H1 (cell line): ENCODE data around the gene ARHGAP10. TPM values are rescaled to one million over a fixed set of nuclear protein-coding genes. Genes with fewer than 3 reads are reported as not detected.

Source experiments
- CTCF ChIA-PET: fragments of 300-600 bp; sonication (Branson Sonifier 250); formaldehyde crosslinking; loops from one replicate; lab custom pipeline; 2021; ENCODE audit not compliant: partially characterized antibody; lab: Charles Lee
- POLR2A ChIA-PET: fragments of 300-600 bp; sonication (Branson Sonifier 250); formaldehyde crosslinking; loops from one replicate; lab custom pipeline; 2021; ENCODE audit warnings: inconsistent platforms; ENCODE audit not compliant: partially characterized antibody; lab: Charles Lee
- DNase-seq, 2 experiments: peaks; one replicate each; pipeline versions ENCODE4 v3.0.0 to v3.0.0-alpha.2; 2010 to 2022; ENCODE audit warnings: low spot score in 2 of 2, low read depth in 1 of 2, mixed read lengths in 1 of 2
- FAIRE-seq: peaks from 2 replicates; lab custom pipeline; 2011; peaks lifted over from hg19 to GRCh38; lab: Jason Lieb, UNC
- H2AFZ ChIP-seq: 2 replicates; pipeline ENCODE4 v1.8.1; 2012; ENCODE audit warnings: low read length, inconsistent platforms
- H2AK5ac ChIP-seq: 2 replicates; pipeline ENCODE4 v1.6.1; 2013; ENCODE audit warnings: low read depth, low read length
- H2BK120ac ChIP-seq: replicated peaks from 2 replicates; pipeline ENCODE3; 2013; ENCODE audit warnings: low read depth, low read length, inconsistent platforms
- H2BK12ac ChIP-seq: 2 replicates; pipeline ENCODE4 v1.6.1; 2013; ENCODE audit warnings: low read depth, low read length
- H2BK15ac ChIP-seq: 2 replicates; pipeline ENCODE4 v1.6.1; 2013; ENCODE audit warnings: low read length
- H2BK20ac ChIP-seq: 2 replicates; pipeline ENCODE4 v1.6.1; 2013; ENCODE audit warnings: low read length
- H2BK5ac ChIP-seq: 2 replicates; pipeline ENCODE4 v1.6.1; 2013; ENCODE audit warnings: low read depth, low read length
- H3K14ac ChIP-seq: 2 replicates; pipeline ENCODE4 v1.6.1; 2013; ENCODE audit warnings: inconsistent platforms; ENCODE audit not compliant: insufficient read length
- H3K18ac ChIP-seq: 2 replicates; pipeline ENCODE4 v1.6.1; 2013; ENCODE audit warnings: low read length; ENCODE audit errors: extremely low read depth
- H3K23ac ChIP-seq: 2 replicates; pipeline ENCODE4 v1.6.1; 2013; ENCODE audit warnings: inconsistent platforms; ENCODE audit not compliant: insufficient read length
- H3K23me2 ChIP-seq: 2 replicates; pipeline ENCODE4 v1.6.1; 2013; ENCODE audit warnings: low read depth, low read length
- H3K27ac ChIP-seq: 2 replicates; pipeline ENCODE4 v1.6.1; 2011; ENCODE audit warnings: low read depth, low read length, inconsistent platforms
- H3K27me3 ChIP-seq, 4 experiments: replicated peaks in 1 of 4; 1 replicate in 1 of 4; 2 replicates in 3 of 4; pipeline versions ENCODE4 v1.6.1 to v1.8.1; 2011 to 2013; ENCODE audit warnings: low read length in 3 of 4, mild to moderate bottlenecking in 3 of 4, inconsistent platforms in 2 of 4, mixed read lengths in 2 of 4, moderate library complexity in 1 of 4; ENCODE audit not compliant: control insufficient read depth in 3 of 4, insufficient read depth in 3 of 4; ENCODE audit errors: extremely low read depth in 1 of 4
- H3K36me3 ChIP-seq, 4 experiments: 2 replicates each; pipeline versions ENCODE4 v1.6.1 to v1.8.1; 2011 to 2013; ENCODE audit warnings: mild to moderate bottlenecking in 4 of 4, low read length in 3 of 4, moderate library complexity in 2 of 4, control low read depth in 1 of 4, inconsistent platforms in 1 of 4; ENCODE audit not compliant: insufficient read depth in 4 of 4, control insufficient read depth in 2 of 4
- H3K4ac ChIP-seq: replicated peaks from 2 replicates; pipeline ENCODE3; 2013; ENCODE audit warnings: low read length, low read depth, mixed read lengths, inconsistent platforms; ENCODE audit not compliant: insufficient read length
- H3K4me1 ChIP-seq, 4 experiments: replicated peaks in 1 of 4; 1 replicate in 1 of 4; 2 replicates in 3 of 4; pipeline versions ENCODE4 v1.6.1 to v1.8.1; 2011 to 2013; ENCODE audit warnings: low read length in 3 of 4, inconsistent platforms in 2 of 4, mixed read lengths in 1 of 4; ENCODE audit not compliant: insufficient read depth in 4 of 4, control insufficient read depth in 3 of 4
- H3K4me2 ChIP-seq, 2 experiments: 2 replicates each; pipeline versions ENCODE4 v1.6.1 to v1.8.1; 2011 to 2013; ENCODE audit warnings: low read depth in 2 of 2, low read length in 2 of 2, control low read depth in 1 of 2, inconsistent platforms in 1 of 2, mild to moderate bottlenecking in 1 of 2; ENCODE audit not compliant: insufficient read depth in 1 of 2
- H3K4me3 ChIP-seq, 4 experiments: fragments of 200-600, 300-600 bp in 1 of 4; sonication (generic), shearing (Covaris generic), sonication (Bioruptor Twin) in 1 of 4; 2 replicates each; pipeline versions ENCODE4 v1.5.1 to v1.8.1; 2011 to 2016; ENCODE audit warnings: low read length in 4 of 4, low read depth in 3 of 4, control low read depth in 2 of 4, inconsistent platforms in 2 of 4, mild to moderate bottlenecking in 2 of 4, mixed read lengths in 1 of 4, moderate library complexity in 1 of 4; ENCODE audit not compliant: insufficient read depth in 2 of 4; ENCODE audit errors: extremely low read depth in 1 of 4
- H3K56ac ChIP-seq: replicated peaks from 2 replicates; pipeline ENCODE3; 2013; ENCODE audit warnings: low read depth, mild to moderate bottlenecking, mixed read lengths, low read length, inconsistent platforms; ENCODE audit not compliant: insufficient read length
- H3K79me1 ChIP-seq: 2 replicates; pipeline ENCODE4 v1.6.1; 2013; ENCODE audit warnings: low read depth, low read length, control low read depth
- H3K79me2 ChIP-seq, 2 experiments: 2 replicates each; pipeline versions ENCODE4 v1.6.1 to v1.8.1; 2012 to 2013; ENCODE audit warnings: low read length in 2 of 2, mild to moderate bottlenecking in 2 of 2, inconsistent platforms in 1 of 2; ENCODE audit not compliant: insufficient read depth in 2 of 2, control insufficient read depth in 1 of 2
- H3K9ac ChIP-seq, 4 experiments: replicated peaks in 1 of 4; 1 replicate in 1 of 4; 2 replicates in 3 of 4; pipeline versions ENCODE4 v1.6.1 to v1.8.1; 2011 to 2013; ENCODE audit warnings: low read depth in 3 of 4, low read length in 3 of 4, control low read depth in 2 of 4, mild to moderate bottlenecking in 2 of 4, moderate library complexity in 2 of 4, inconsistent platforms in 1 of 4; ENCODE audit errors: extremely low read depth in 1 of 4
- H3K9me3 ChIP-seq, 2 experiments: 2 replicates each; pipeline versions ENCODE4 v1.6.1 to v1.8.1; 2012 to 2013; ENCODE audit warnings: mild to moderate bottlenecking in 2 of 2, moderate library complexity in 2 of 2, control low read depth in 1 of 2, inconsistent platforms in 1 of 2, low read depth in 1 of 2, low read length in 1 of 2, mixed read lengths in 1 of 2; ENCODE audit not compliant: insufficient read depth in 2 of 2
- H4K20me1 ChIP-seq, 2 experiments: replicated peaks in 1 of 2; 2 replicates each; pipeline versions ENCODE3 to v1.8.1; 2011 to 2013; ENCODE audit warnings: inconsistent platforms in 2 of 2, low read length in 2 of 2, mild to moderate bottlenecking in 1 of 2; ENCODE audit not compliant: insufficient read depth in 2 of 2, control insufficient read depth in 1 of 2
- H4K5ac ChIP-seq: 2 replicates; pipeline ENCODE4 v1.6.1; 2013; ENCODE audit warnings: low read length, low read depth, mixed read lengths, inconsistent platforms; ENCODE audit not compliant: insufficient read length
- H4K8ac ChIP-seq: 2 replicates; pipeline ENCODE4 v1.8.0; 2013; ENCODE audit warnings: mild to moderate bottlenecking, moderate library complexity, low read length, inconsistent platforms; ENCODE audit not compliant: insufficient read depth; ENCODE audit errors: extremely low read depth
- H4K91ac ChIP-seq: replicated peaks from 2 replicates; pipeline ENCODE3; 2013; ENCODE audit warnings: low read length, mixed read lengths, inconsistent platforms; ENCODE audit not compliant: insufficient read length
- CBX5 ChIP-seq: fragments of 300-800, 300-1000 bp; sonication (generic); IDR thresholded peaks from 2 replicates; pipeline ENCODE4 v1.7.1; 2016; ENCODE audit warnings: antibody characterized with exemption, low read length, low read depth
- CBX8 ChIP-seq: fragments of 300-800, 300-1000 bp; sonication (generic); IDR thresholded peaks from 2 replicates; pipeline ENCODE4 v1.7.1; 2016; ENCODE audit warnings: low read depth, low read length, borderline replicate concordance
- CHD1 ChIP-seq: IDR thresholded peaks from 2 replicates; pipeline ENCODE4 v1.6.1; 2012; ENCODE audit warnings: low read depth, low read length, improper control_type of control experiment
- EGR1 ChIP-seq: IDR thresholded peaks from 2 replicates; pipeline ENCODE4 v1.6.1; 2011; ENCODE audit warnings: low read depth, low read length, borderline replicate concordance
- EP300 ChIP-seq, 2 experiments: IDR thresholded peaks; 1 replicate in 1 of 2; 2 replicates in 1 of 2; pipeline ENCODE4 v1.6.1; 2011 to 2012; ENCODE audit warnings: low read depth in 2 of 2, low read length in 2 of 2, mild to moderate bottlenecking in 2 of 2, borderline replicate concordance in 1 of 2, inconsistent platforms in 1 of 2, moderate library complexity in 1 of 2
- GTF2F1 ChIP-seq: IDR thresholded peaks from 2 replicates; pipeline ENCODE4 v1.6.1; 2012; ENCODE audit warnings: low read depth, low read length, improper control_type of control experiment, borderline replicate concordance
- KDM4A ChIP-seq: IDR thresholded peaks from one replicate; pipeline ENCODE4 v1.7.1; 2012; ENCODE audit warnings: low read depth, mild to moderate bottlenecking, moderate library complexity, low read length, inconsistent platforms; ENCODE audit not compliant: severe bottlenecking
- MAFK ChIP-seq: IDR thresholded peaks from 2 replicates; pipeline ENCODE4 v1.6.1; 2012; ENCODE audit warnings: low read depth, mild to moderate bottlenecking, improper control_type of control experiment, low read length
- SIN3A ChIP-seq, 2 experiments: IDR thresholded peaks in 1 of 2; conservative IDR thresholded peaks in 1 of 2; 2 replicates each; pipeline ENCODE4 v1.6.1; 2011 to 2012; ENCODE audit warnings: low read length in 2 of 2, improper control_type of control experiment in 1 of 2, low read depth in 1 of 2, mild to moderate bottlenecking in 1 of 2
- SUZ12 ChIP-seq: fragments of 200-600 bp; sonication (generic); IDR thresholded peaks from 2 replicates; pipeline ENCODE4 v1.6.1; 2012; ENCODE audit warnings: mild to moderate bottlenecking, inconsistent platforms, low read length, moderate library complexity, mixed read lengths
- WGBS, 2 experiments: shearing (Covaris generic) in 1 of 2; methylation state at CpG; one replicate each; pipeline versions ENCODE4 v1.1.6 to v1.1.7; 2013 to 2015; ENCODE audit warnings: low lambda C conversion rate in 2 of 2, mixed read lengths in 2 of 2, inconsistent platforms in 1 of 2, low coverage in 1 of 2, missing lambda C conversion rate in 1 of 2; ENCODE audit not compliant: insufficient replicate concordance in 2 of 2, insufficient coverage in 1 of 2, insufficient read length in 1 of 2; ENCODE audit errors: extremely low coverage in 1 of 2, missing lambda C conversion rate in 1 of 2; 5-methylcytosine and 5-hydroxymethylcytosine counted together
- polyA plus RNA-seq, 7 experiments: library from polyadenylated mRNA; depleted of rRNA in 3 of 7; stranded (reverse) in 5 of 7; unstranded in 2 of 7; fragments of >200 nt in 5 of 7; fragments of 200-250 nt in 2 of 7; gene quantifications; 1 replicate in 5 of 7; 2 replicates in 1 of 7; 4 replicates in 1 of 7; pipeline versions ENCODE4 v1.2.1 to v1.2.3, GENCODE V29; 2011 to 2013; ENCODE audit warnings: missing spikeins in 2 of 7, mixed read lengths in 2 of 7
- total RNA-seq: library from RNA; stranded (reverse); fragmentation: NEBNext Ultra II Directional; extraction: Animal tissue kit (Norgen Biotek cat#: 25700); gene quantifications from 2 replicates; pipeline ENCODE4 v1.2.1, GENCODE V29; 2021
- TF ChIP-seq, protein P1 (sequence below): IDR thresholded peaks from 2 replicates; pipeline ENCODE4 v1.6.1; 2012; ENCODE audit warnings: low read length, inconsistent platforms

Gene ARHGAP10
- total and polyA plus RNA-seq, 2 of the 8 experiments (the other 6 are each of a cell fraction or from before 2014, with no cell fraction given), result 3.7 to 6.1 TPM

DNA sequence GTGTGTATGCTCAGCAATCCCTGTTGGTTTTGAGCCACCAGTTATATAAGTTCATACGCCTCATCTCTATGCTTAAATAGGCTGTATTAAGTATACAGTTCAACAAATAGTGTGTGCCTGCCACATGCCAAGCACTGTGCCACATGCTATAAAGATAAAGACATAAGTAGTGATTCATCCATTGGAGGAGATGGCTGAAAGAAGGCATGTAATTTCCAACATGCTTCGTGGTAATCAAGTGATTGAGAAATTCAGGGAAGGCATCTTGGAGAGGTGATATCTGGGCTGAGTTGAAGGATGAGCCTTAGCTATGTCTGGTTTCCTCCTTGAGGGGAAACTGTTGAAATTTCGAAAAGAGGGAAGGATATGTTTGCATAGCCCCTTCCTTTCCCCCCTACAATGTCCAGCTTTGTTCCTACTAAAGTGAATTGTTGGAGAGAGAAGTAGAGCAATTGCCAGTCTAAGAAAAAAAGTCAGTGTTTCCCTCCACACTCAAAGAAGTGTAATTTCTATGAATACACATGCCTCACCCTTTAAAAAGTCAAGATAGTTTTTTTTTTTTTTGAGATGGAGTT lies 96.5 kb downstream of the ARHGAP10 start:
- FAIRE-seq, result no peak
- Histone ChIP-seq H2AFZ (no peak overlapping the region), H2BK5ac (no peak overlapping the region), H3K4ac (no peak overlapping the region), H3K4me2 (no peak overlapping the region), H2AK5ac (no peak overlapping the region), H4K8ac (no peak overlapping the region), H3K79me2 (no peaks in the 10 kb centered on the region), H3K9ac (no peak overlapping the region), H4K20me1 (no peaks in the 10 kb centered on the region), H3K23me2 (no peaks in the 10 kb centered on the region), H4K5ac (no peak overlapping the region), H2BK15ac (no peak overlapping the region), H3K27ac (no peak overlapping the region), H3K27me3 (no peaks in the 10 kb centered on the region), H3K18ac (no peak overlapping the region), H3K79me1 (no peaks in the 10 kb centered on the region), H3K23ac (no peak overlapping the region), H3K9me3 (no peaks in the 10 kb centered on the region), H3K56ac (no peak overlapping the region), H2BK12ac (no peak overlapping the region), H3K14ac (no peak overlapping the region), H3K4me3 (no peak overlapping the region), H4K91ac (no peak overlapping the region), H3K36me3 (no peaks in the 10 kb centered on the region), H2BK20ac (no peak overlapping the region), H2BK120ac (no peak overlapping the region), H3K4me1 (peaks cover 0 to 7% (median 0%) of the 10 kb centered on the region in 4 experiments; a peak in 2 of 7 replicates)
- no peak for DNase-seq
- ChIA-PET CTCF (interaction anchor here (0.9 to 1.9 kb wide), 3 partner anchors 9 to 233 kb away, joined by 3 to 9 read pairs (median 4); no protein-coding TSS in a partner anchor), POLR2A (no interaction called here)
- WGBS, 2 experiments, result 92% methylated on average over 3 of the region's 3 CpGs; no CpG with 5 or more reads in 1 of the 2 experiments
- no peak for TF ChIP-seq KDM4A
- TF ChIP-seq EP300 (IDR thresholded peaks at IDR 0.05; ENCODE audit: borderline replicate concordance in 1 of 2, low read depth in 2 of 2, low read length in 2 of 2), result no peak
- TF ChIP-seq CBX5, result no peak
- no peak for TF ChIP-seq CBX8
- no peak for TF ChIP-seq GTF2F1
- TF ChIP-seq, protein P1, sequence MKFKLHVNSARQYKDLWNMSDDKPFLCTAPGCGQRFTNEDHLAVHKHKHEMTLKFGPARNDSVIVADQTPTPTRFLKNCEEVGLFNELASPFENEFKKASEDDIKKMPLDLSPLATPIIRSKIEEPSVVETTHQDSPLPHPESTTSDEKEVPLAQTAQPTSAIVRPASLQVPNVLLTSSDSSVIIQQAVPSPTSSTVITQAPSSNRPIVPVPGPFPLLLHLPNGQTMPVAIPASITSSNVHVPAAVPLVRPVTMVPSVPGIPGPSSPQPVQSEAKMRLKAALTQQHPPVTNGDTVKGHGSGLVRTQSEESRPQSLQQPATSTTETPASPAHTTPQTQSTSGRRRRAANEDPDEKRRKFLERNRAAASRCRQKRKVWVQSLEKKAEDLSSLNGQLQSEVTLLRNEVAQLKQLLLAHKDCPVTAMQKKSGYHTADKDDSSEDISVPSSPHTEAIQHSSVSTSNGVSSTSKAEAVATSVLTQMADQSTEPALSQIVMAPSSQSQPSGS, result no peak
- no peak for TF ChIP-seq SUZ12
- TF ChIP-seq MAFK, result no peak
- TF ChIP-seq CHD1, result no peak
- TF ChIP-seq SIN3A (conservative IDR thresholded peaks at IDR 0.05 in 1 of 2, IDR thresholded peaks at IDR 0.05 in 1 of 2; ENCODE audit: low read depth in 1 of 2, low read length in 2 of 2), result no peak
- no peak for TF ChIP-seq EGR1
